Measurements from ENCODE around the gene HOMER2. TPM values are rescaled to one million over a fixed set of nuclear protein-coding genes. Genes with fewer than 3 reads are reported as not detected.

HOMER2 gene
- total RNA-seq, 2 experiments from 2014 or later, result 5.6 TPM

DNA sequence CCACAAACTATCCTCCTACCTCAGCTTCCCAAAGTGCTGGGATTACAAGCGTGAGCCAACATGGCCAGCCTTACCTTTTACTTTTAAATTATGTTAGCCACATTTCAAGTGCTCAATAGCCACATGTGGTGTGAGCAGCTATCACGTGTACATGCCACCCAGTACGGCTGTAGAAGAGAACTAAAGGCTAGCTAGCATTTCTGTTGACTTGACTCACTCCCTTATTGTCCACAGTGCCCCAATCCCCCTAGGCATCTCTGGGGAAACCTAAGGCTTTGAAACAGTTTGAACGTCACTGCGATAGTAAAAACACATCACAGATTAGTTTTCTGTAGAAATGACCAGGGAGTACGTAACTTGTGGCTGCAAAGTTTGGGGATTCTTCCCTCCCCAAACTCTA, 46.9 kb upstream of the HOMER2 start:
- TF ChIP-seq, protein P1, sequence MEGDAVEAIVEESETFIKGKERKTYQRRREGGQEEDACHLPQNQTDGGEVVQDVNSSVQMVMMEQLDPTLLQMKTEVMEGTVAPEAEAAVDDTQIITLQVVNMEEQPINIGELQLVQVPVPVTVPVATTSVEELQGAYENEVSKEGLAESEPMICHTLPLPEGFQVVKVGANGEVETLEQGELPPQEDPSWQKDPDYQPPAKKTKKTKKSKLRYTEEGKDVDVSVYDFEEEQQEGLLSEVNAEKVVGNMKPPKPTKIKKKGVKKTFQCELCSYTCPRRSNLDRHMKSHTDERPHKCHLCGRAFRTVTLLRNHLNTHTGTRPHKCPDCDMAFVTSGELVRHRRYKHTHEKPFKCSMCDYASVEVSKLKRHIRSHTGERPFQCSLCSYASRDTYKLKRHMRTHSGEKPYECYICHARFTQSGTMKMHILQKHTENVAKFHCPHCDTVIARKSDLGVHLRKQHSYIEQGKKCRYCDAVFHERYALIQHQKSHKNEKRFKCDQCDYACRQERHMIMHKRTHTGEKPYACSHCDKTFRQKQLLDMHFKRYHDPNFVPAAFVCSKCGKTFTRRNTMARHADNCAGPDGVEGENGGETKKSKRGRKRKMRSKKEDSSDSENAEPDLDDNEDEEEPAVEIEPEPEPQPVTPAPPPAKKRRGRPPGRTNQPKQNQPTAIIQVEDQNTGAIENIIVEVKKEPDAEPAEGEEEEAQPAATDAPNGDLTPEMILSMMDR (conservative IDR thresholded peaks at IDR 0.05; ENCODE audit: low read length), result no peak
- no peak for TF ChIP-seq EZH2phosphoT487 (IDR thresholded peaks at IDR 0.05; ENCODE audit: borderline replicate concordance, low read depth, low read length)
- Histone ChIP-seq H3K27ac (ENCODE audit: low read depth, low read length, poor library complexity, severe bottlenecking) (no peak overlapping the region), H3K4me2 (ENCODE audit: low read length) (no peak overlapping the region), H3K79me2 (ENCODE audit: insufficient read depth, low read depth, low read length) (no peaks in the 10 kb centered on the region), H3K9me3 (ENCODE audit: low read length) (no peaks in the 10 kb centered on the region), H3K4me3 (ENCODE audit: low read depth, low read length, poor library complexity, severe bottlenecking) (no peak overlapping the region), H3K4me1 (ENCODE audit: insufficient read depth, low read length, poor library complexity, severe bottlenecking) (peaks cover 8% of the 10 kb centered on the region), H2AFZ (ENCODE audit: low read length) (no peak overlapping the region), H3K36me3 (ENCODE audit: insufficient read depth, low read length) (no peaks in the 10 kb centered on the region), H3K9me2 (ENCODE audit: insufficient read depth, low read length) (no peaks in the 10 kb centered on the region), H4K20me1 (ENCODE audit: insufficient read depth, low read length) (no peaks in the 10 kb centered on the region)
- no peak for DNase-seq (ENCODE audit: low spot score)
- ChIA-PET CTCF (ENCODE audit: unreplicated experiment) (interaction anchor here (1.2 kb wide), 1 partner anchor 150 kb away, joined by 5 read pairs; no protein-coding TSS in a partner anchor), POLR2A (interaction anchor here (0.8 to 1.3 kb wide), 2 partner anchors 13 kb away, joined by 3 to 6 read pairs; partner anchors contain the start of gene RAMAC)
- no TSS peak for BruUV-seq (replicated peaks)
- intact Hi-C loops (cut with micrococcal nuclease; ENCODE audit: unreplicated experiment), result loop anchor here (10.0 kb wide), 1 partner anchor 1135 kb away; no protein-coding TSS in a partner anchor

DNA sequence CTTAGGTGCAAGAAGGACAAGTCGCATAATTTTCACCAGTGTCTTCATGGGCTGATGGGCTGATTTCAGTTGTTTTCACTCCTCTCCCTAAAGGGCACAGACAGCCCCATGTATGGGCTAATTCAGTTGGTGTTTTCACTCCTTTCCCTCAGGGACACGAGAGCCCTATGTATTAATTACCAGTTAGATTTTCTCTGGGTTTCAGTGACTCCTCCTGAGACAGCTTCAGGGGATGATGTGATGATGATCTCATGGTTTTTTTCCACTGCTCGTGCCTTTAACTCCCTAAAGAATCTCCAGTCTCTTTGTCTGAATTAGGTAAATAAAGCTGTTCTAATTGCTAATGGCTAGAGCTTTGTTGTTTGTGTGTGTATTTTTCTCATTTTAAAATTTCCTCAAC, 43.4 kb upstream of the HOMER2 start:
- BruUV-seq (replicated peaks), result no TSS peak
- H3K27ac ChIP-seq (ENCODE audit: low read depth, low read length, poor library complexity, severe bottlenecking), result no peak overlapping the region
- intact Hi-C loops (cut with micrococcal nuclease; ENCODE audit: unreplicated experiment), result loop anchor here (10.0 kb wide), 1 partner anchor 1131 kb away; no protein-coding TSS in a partner anchor
- POLR2A ChIA-PET, result interaction anchor here (0.9 kb wide), 1 partner anchor 10 kb away, joined by 3 read pairs; the partner anchor contains the start of gene RAMAC
- H4K20me1 ChIP-seq (ENCODE audit: insufficient read depth, low read length), result no peaks in the 10 kb centered on the region
- H3K4me3 ChIP-seq (ENCODE audit: low read depth, low read length, poor library complexity, severe bottlenecking), result no peak overlapping the region
- CTCF ChIA-PET (ENCODE audit: unreplicated experiment), result interaction anchor here (0.8 kb wide), 1 partner anchor 15 kb away, joined by 3 read pairs; the partner anchor contains the start of gene C15orf40
- TF ChIP-seq, protein P1 (conservative IDR thresholded peaks at IDR 0.05; ENCODE audit: low read length), result no peak
- no peak for TF ChIP-seq EZH2phosphoT487 (IDR thresholded peaks at IDR 0.05; ENCODE audit: borderline replicate concordance, low read depth, low read length)
- peaks cover 13% of the 10 kb centered on the region for H3K36me3 ChIP-seq (ENCODE audit: insufficient read depth, low read length)
- H3K79me2 ChIP-seq (ENCODE audit: insufficient read depth, low read depth, low read length), result no peaks in the 10 kb centered on the region
- H3K4me2 ChIP-seq (ENCODE audit: low read length), result no peak overlapping the region
- no peak for DNase-seq (ENCODE audit: low spot score)
- no peaks in the 10 kb centered on the region for H3K9me3 ChIP-seq (ENCODE audit: low read length)
- H3K4me1 ChIP-seq (ENCODE audit: insufficient read depth, low read length, poor library complexity, severe bottlenecking), result peaks cover 8% of the 10 kb centered on the region
- H3K9me2 ChIP-seq (ENCODE audit: insufficient read depth, low read length), result no peaks in the 10 kb centered on the region
- H2AFZ ChIP-seq (ENCODE audit: low read length), result no peak overlapping the region

DNA sequence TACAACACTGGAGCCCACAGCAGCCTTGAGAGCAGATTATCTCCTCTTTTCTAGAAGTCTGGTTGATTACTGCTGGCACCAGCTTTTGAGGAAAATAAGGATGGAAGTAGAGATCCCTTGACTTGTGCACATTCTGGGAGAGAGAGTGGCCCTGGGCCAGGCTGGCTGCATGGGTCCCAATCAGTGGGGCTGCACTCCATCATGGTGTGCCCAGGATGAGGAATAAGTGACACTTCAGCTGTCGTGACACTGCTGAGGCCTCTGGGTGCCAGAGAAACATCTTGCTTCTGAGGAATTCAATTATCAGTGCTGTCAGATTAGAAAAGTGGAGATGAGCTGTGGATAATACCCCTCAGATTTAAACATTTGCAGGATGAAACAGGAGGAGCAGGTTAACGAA, 42.6 kb upstream of the HOMER2 start:
- Histone ChIP-seq H3K79me2 (ENCODE audit: insufficient read depth, low read depth, low read length) (no peaks in the 10 kb centered on the region), H3K4me3 (ENCODE audit: low read depth, low read length, poor library complexity, severe bottlenecking) (no peak overlapping the region), H3K27ac (ENCODE audit: low read depth, low read length, poor library complexity, severe bottlenecking) (no peak overlapping the region), H4K20me1 (ENCODE audit: insufficient read depth, low read length) (no peaks in the 10 kb centered on the region), H3K9me3 (ENCODE audit: low read length) (no peaks in the 10 kb centered on the region), H3K4me1 (ENCODE audit: insufficient read depth, low read length, poor library complexity, severe bottlenecking) (peaks cover 1% of the 10 kb centered on the region), H2AFZ (ENCODE audit: low read length) (no peak overlapping the region), H3K4me2 (ENCODE audit: low read length) (no peak overlapping the region), H3K36me3 (ENCODE audit: insufficient read depth, low read length) (peaks cover 19% of the 10 kb centered on the region), H3K9me2 (ENCODE audit: insufficient read depth, low read length) (no peaks in the 10 kb centered on the region)
- intact Hi-C loops (cut with micrococcal nuclease; ENCODE audit: unreplicated experiment), result loop anchor here (10.0 kb wide), 1 partner anchor 1130 kb away; no protein-coding TSS in a partner anchor
- CTCF ChIA-PET (ENCODE audit: unreplicated experiment), result no interaction called here
- DNase-seq (ENCODE audit: low spot score), result no peak
- POLR2A ChIA-PET, result no interaction called here
- no TSS peak for BruUV-seq (replicated peaks)
- no peak for TF ChIP-seq EZH2phosphoT487 (IDR thresholded peaks at IDR 0.05; ENCODE audit: borderline replicate concordance, low read depth, low read length)
- TF ChIP-seq, protein P1 (conservative IDR thresholded peaks at IDR 0.05; ENCODE audit: low read length), result no peak
